Iris pigment epithelial cell (primary cell): ENCODE results near the gene GOLGA8K.
"Not testable (repeated sequence)": the region's sequence is repeated elsewhere in the genome, so short reads cannot be mapped to it uniquely, and the experiment has no call there.

Source experiments
- DNase-seq: peaks from one replicate; pipeline ENCODE4 v3.0.0-alpha.2; 2011; ENCODE audit warnings: low read depth

Gene GOLGA8K

DNA sequence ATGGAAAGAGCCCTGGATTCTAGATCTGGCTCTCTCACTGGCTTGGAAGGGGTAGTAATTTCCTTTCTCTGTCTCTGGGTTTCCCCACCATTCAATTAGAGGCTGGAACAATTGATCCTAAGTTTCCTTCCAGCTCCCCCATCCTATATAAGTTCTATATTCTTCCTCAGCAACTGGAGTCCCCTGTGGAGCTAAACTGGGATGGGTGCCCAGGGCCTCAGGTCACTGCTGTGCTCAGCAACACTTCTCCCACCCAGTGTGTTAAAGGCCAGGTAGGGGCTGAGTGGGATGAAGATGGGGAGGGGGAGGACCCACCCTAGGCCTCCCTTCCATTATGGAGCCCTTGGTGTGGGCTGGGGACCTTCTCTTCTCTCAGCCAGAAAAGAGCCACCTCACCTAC lies 46.2 kb downstream of the GOLGA8K start:
- DNase-seq = not testable (repeated sequence)

DNA sequence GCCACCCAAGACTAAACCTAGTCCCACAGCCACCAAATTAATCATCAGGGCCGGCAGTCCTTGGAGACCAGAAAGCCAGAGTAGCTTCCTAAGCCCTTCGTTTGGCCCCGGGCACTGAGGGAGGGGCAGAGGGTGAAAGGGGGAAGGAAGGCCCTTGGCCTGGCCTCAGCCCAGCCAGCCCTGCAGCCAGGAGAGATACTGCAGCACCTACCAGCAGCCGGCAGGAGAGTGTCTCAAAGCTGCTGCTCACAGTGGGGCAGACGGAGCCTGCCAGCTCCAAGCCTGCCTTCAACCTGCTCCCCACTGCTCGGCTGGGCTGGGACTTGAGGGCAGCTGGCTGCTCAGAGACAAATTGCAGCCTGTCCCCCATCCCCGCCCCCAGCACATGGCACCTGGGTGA lies 50.3 kb downstream of the GOLGA8K start:
- not testable (repeated sequence) for DNase-seq

DNA sequence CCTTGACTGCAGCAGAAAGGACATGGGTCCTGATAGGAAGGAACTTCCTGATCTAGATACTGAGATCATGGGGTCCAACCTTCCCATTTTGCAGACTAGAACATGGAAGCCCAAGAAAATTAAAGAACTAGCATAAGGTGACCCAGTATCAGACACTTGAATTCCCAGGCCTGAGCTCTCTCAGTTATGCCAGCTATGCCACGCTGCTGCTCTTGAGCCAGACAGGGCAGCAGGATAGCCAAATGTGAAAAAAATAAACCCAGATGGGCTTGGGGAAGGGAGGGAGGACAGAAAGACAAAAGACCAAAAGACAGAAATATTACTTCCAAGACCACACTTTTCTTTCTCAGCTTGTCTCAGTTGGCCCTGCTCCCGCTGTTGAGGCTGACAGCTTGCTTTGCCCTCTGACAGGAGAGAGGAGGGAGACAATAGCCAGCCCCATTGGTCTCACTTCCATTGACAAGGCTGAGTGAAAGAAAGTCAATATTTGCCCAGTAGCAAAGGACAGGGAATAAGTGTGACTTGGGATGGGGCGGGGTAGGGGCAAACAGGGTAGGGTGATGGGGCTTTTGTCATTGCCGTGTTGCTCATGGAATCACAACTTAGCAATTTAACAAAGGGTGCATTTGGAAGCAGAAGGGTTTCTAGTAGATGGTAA lies 52.4 kb downstream of the GOLGA8K start:
- DNase-seq = not testable (repeated sequence)

- not testable (repeated sequence) for DNase-seq
These were observed 56.1 kb downstream of the GOLGA8K start for GRCh38 chr15:32347037-32347436.

GRCh38 chr15:32345978-32346547 lies 57.0 kb downstream of the GOLGA8K start:
- not testable (repeated sequence) for DNase-seq

DNA sequence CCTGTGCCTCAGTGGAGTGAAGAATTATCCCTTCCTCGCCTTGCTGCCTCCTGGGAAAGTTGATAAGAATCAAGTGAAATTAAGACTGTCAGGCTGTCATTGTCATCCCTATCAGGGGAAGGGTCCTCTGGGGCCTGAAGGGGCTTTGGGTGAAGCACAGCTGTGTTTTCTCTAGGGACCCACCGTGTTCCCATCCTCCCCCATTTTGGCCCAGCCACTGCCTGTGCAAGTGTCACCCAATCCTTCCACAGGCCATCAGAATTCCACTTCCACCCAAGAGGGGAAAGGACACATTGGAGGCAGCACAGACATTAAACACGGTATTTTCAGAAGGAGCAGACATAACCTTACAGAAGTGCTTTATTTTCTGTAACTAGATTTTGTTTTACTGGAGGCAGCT lies 59.2 kb downstream of the GOLGA8K start:
- DNase-seq = not testable (repeated sequence)
